ENCODE data around the gene PSTPIP1.

Gene PSTPIP1

DNA sequence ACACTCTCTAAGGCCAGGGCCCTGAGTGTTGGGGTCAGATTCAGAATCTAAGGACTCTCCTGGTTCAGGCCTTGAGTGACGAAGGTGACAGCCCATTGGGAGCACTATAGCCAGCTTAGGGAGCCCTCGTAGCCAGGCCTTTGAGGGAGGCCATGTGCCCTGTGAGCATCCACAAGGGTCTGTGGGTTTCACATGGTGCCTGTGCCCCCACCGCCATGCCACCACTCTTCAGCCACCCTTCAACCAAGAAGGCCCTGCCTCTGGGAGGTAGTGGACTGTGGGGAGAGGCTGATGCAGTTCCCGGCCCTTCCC is 38.4 kb downstream of the PSTPIP1 start:
- no peak for TF ChIP-seq TAF1 (IDR thresholded peaks at IDR 0.05; ENCODE audit: borderline replicate concordance, insufficient read depth, low read length)
- no peak for TF ChIP-seq REST (IDR thresholded peaks at IDR 0.05; ENCODE audit: insufficient read depth in 1 of 2, low read depth in 2 of 2, low read length in 2 of 2)
- no peak for TF ChIP-seq FOXP2 (optimal IDR thresholded peaks at IDR 0.05; ENCODE audit: borderline replicate concordance, extremely low read depth, extremely low read length, insufficient read depth)
- no peak for TF ChIP-seq SIN3A (IDR thresholded peaks at IDR 0.05; ENCODE audit: borderline replicate concordance, insufficient read depth, low read length)
- TF ChIP-seq POLR2AphosphoS5 (IDR thresholded peaks at IDR 0.05; ENCODE audit: low read depth, low read length) = no peak

DNA sequence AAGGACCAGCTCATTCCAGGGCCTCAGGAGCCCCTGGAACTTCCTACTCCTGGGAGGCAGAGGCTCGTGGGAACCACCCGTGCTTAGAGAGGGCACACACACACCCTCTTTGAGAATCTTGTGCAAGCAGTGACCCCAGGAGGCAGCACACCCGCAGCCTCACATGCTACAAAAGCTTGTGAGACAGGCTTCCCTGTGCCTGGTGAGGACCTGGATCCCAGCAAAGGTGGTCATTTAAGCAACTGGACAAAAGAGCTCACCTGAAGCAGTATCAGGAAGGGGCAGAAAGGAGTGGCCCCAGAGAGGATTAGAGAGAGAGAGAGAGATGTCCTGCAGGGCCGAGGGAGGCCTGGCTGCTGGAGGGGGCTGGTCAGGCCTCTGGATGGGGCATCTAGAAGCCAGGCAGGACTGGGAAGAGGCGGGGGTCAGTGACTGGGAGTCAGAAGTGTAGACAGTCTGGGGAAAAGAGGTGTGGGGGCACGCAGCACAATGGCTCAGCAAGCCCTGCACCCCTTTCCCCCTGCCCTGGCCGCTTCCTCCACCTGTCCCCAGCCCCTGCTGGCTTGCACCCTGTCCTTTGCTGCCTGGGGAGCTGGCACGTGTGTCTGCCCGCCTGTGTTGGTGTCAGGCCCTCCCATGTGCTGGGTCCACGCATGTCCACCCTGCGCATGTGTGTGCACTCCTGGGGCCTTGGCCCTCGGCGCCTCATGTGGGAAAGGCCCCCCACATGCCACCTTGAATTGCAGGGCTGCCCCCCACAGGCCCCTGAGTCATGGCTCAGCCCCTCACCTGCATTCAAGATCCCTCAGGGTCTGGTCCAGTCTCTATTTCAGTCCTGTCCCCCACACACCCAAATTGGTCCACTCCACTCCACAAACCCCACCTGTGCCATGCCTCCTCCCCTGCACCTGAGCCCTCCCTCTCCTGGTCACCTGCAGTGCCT is 39.1 kb downstream of the PSTPIP1 start:
- TF ChIP-seq REST (IDR thresholded peaks at IDR 0.05; ENCODE audit: insufficient read depth in 1 of 2, low read depth in 2 of 2, low read length in 2 of 2) (no peak), TAF1 (IDR thresholded peaks at IDR 0.05; ENCODE audit: borderline replicate concordance, insufficient read depth, low read length) (no peak), POLR2AphosphoS5 (IDR thresholded peaks at IDR 0.05; ENCODE audit: low read depth, low read length) (no peak), SIN3A (IDR thresholded peaks at IDR 0.05; ENCODE audit: borderline replicate concordance, insufficient read depth, low read length) (no peak), FOXP2 (optimal IDR thresholded peaks at IDR 0.05; ENCODE audit: borderline replicate concordance, extremely low read depth, extremely low read length, insufficient read depth) (no peak)

- no peak for TF ChIP-seq REST (IDR thresholded peaks at IDR 0.05; ENCODE audit: insufficient read depth in 1 of 2, low read depth in 2 of 2, low read length in 2 of 2)
- no peak for TF ChIP-seq SIN3A (IDR thresholded peaks at IDR 0.05; ENCODE audit: borderline replicate concordance, insufficient read depth, low read length)
- TF ChIP-seq TAF1 (IDR thresholded peaks at IDR 0.05; ENCODE audit: borderline replicate concordance, insufficient read depth, low read length) = no peak
- no peak for TF ChIP-seq POLR2AphosphoS5 (IDR thresholded peaks at IDR 0.05; ENCODE audit: low read depth, low read length)
- no peak for TF ChIP-seq FOXP2 (optimal IDR thresholded peaks at IDR 0.05; ENCODE audit: borderline replicate concordance, extremely low read depth, extremely low read length, insufficient read depth)
Measured at GRCh38 chr15:77034695-77035489, 40.0 kb downstream of the PSTPIP1 start.

DNA sequence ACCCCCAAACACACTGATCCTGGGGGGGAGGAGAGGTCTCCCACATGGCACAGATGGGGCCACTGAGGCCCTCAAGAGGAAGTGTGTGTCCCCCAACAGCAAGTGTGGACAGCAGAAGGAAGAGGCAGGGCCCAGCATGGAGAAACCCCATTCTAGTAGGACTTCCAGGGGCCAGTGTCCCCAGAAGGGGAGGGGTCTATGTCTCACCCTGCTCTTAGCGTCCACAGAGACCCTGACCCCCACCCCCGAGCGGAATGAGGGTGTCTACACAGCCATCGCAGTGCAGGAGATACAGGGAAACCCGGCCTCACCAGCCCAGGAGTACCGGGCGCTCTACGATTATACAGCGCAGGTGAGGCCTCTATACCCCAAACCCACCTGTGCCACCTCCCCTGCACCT is 40.7 kb downstream of the PSTPIP1 start:
- TF ChIP-seq REST (IDR thresholded peaks at IDR 0.05; ENCODE audit: insufficient read depth in 1 of 2, low read depth in 2 of 2, low read length in 2 of 2) (no peak), TAF1 (IDR thresholded peaks at IDR 0.05; ENCODE audit: borderline replicate concordance, insufficient read depth, low read length) (no peak), POLR2AphosphoS5 (IDR thresholded peaks at IDR 0.05; ENCODE audit: low read depth, low read length) (no peak; the same call in 1 of the 2 replicates), SIN3A (IDR thresholded peaks at IDR 0.05; ENCODE audit: borderline replicate concordance, insufficient read depth, low read length) (no peak), FOXP2 (optimal IDR thresholded peaks at IDR 0.05; ENCODE audit: borderline replicate concordance, extremely low read depth, extremely low read length, insufficient read depth) (no peak)
